HG03442 (cell line): Measurements from ENCODE around the gene MSI2.
"Not testable (repeated sequence)": the region's sequence is repeated elsewhere in the genome, so short reads cannot be mapped to it uniquely, and the experiment has no call there.

Source experiments
- ATAC-seq: cut with Tn5 transposase; IDR thresholded peaks from one replicate; pipeline ENCODE4 v1.9.1; 2021; ENCODE audit warnings: mild to moderate bottlenecking, moderate library complexity; ENCODE audit not compliant: unreplicated experiment

Gene MSI2

GRCh38 chr17:57490111-57490845 lies 234.0 kb downstream of the MSI2 start:
- no peak for ATAC-seq

- ATAC-seq = no peak
Measured at GRCh38 chr17:57490890-57491289, 234.6 kb downstream of the MSI2 start.

GRCh38 chr17:57493171-57493570 lies 236.8 kb downstream of the MSI2 start:
- no peak for ATAC-seq

- ATAC-seq = no peak
Measured at GRCh38 chr17:57493625-57494024, 237.3 kb downstream of the MSI2 start.

- no peak for ATAC-seq
Measured at GRCh38 chr17:57494443-57494842, 238.1 kb downstream of the MSI2 start.

- ATAC-seq = no peak
Measured at GRCh38 chr17:57495771-57496170, 239.4 kb downstream of the MSI2 start.

GRCh38 chr17:57496382-57496781 lies 240.1 kb downstream of the MSI2 start:
- ATAC-seq = no peak

- no peak for ATAC-seq
Measured at GRCh38 chr17:57498443-57498842, 242.1 kb downstream of the MSI2 start.

- not testable (repeated sequence) for ATAC-seq
Measured at GRCh38 chr17:57499221-57499620, 242.9 kb downstream of the MSI2 start.

GRCh38 chr17:57499648-57500049 lies 243.3 kb downstream of the MSI2 start:
- ATAC-seq = no peak

- ATAC-seq = no peak
Measured at GRCh38 chr17:57501016-57501415, 244.7 kb downstream of the MSI2 start.

- no peak for ATAC-seq
Measured at GRCh38 chr17:57502022-57502421, 245.7 kb downstream of the MSI2 start.

GRCh38 chr17:57502811-57503241 lies 246.5 kb downstream of the MSI2 start:
- ATAC-seq = no peak

- no peak for ATAC-seq
Measured at GRCh38 chr17:57504208-57504607, 247.9 kb downstream of the MSI2 start.

- no peak for ATAC-seq
Measured at GRCh38 chr17:57505841-57506773, 249.8 kb downstream of the MSI2 start.

GRCh38 chr17:57506774-57507127 lies 250.4 kb downstream of the MSI2 start:
- no peak for ATAC-seq

- no peak for ATAC-seq
Measured at GRCh38 chr17:57507828-57508227, 251.5 kb downstream of the MSI2 start.

GRCh38 chr17:57508671-57509070 lies 252.3 kb downstream of the MSI2 start:
- ATAC-seq = no peak

GRCh38 chr17:57511475-57512123 lies 255.3 kb downstream of the MSI2 start:
- no peak for ATAC-seq

GRCh38 chr17:57512258-57512657 lies 255.9 kb downstream of the MSI2 start:
- ATAC-seq = no peak

- no peak for ATAC-seq
Measured at GRCh38 chr17:57512691-57513090, 256.4 kb downstream of the MSI2 start.

GRCh38 chr17:57513569-57513968 lies 257.2 kb downstream of the MSI2 start:
- no peak for ATAC-seq
